Measurements from ENCODE around the gene PRKG1. TPM values are rescaled to one million over a fixed set of nuclear protein-coding genes. Genes with fewer than 3 reads are reported as not detected.

The PRKG1 gene
- total RNA-seq, 2 experiments from 2014 or later, result not detected

GRCh38 chr10:52108236-52108635 is 1033.9 kb downstream of the PRKG1 start:
- no peaks in the 10 kb centered on the region for H3K4me1 Mint-ChIP-seq (ENCODE audit: low read depth)
- H3K27ac Mint-ChIP-seq, result no peak overlapping the region
- CTCF ChIA-PET, result no interaction called here
- H3K36me3 Mint-ChIP-seq (ENCODE audit: low read depth), result no peaks in the 10 kb centered on the region
- no peaks in the 10 kb centered on the region for H3K9me3 Mint-ChIP-seq
- DNase-seq, result no peak
- H3K27me3 Mint-ChIP-seq (ENCODE audit: low read depth), result no peaks in the 10 kb centered on the region
- intact Hi-C loops (cut with micrococcal nuclease), result no loop called here
- no peak overlapping the region for H3K4me3 Mint-ChIP-seq

- CTCF ChIA-PET, result no interaction called here
- H3K36me3 Mint-ChIP-seq (ENCODE audit: low read depth), result no peaks in the 10 kb centered on the region
- H3K27me3 Mint-ChIP-seq (ENCODE audit: low read depth), result no peaks in the 10 kb centered on the region
- no peak overlapping the region for H3K4me3 Mint-ChIP-seq
- intact Hi-C loops (cut with micrococcal nuclease), result no loop called here
- H3K27ac Mint-ChIP-seq, result no peak overlapping the region
- DNase-seq, result no peak
- H3K4me1 Mint-ChIP-seq (ENCODE audit: low read depth), result no peaks in the 10 kb centered on the region
- H3K9me3 Mint-ChIP-seq, result peaks cover 3% of the 10 kb centered on the region
These were observed 1036.3 kb downstream of the PRKG1 start for GRCh38 chr10:52110576-52110975.

GRCh38 chr10:52111101-52111891 is 1037.0 kb downstream of the PRKG1 start:
- H3K27me3 Mint-ChIP-seq (ENCODE audit: low read depth), result no peaks in the 10 kb centered on the region
- no peak overlapping the region for H3K27ac Mint-ChIP-seq
- CTCF ChIA-PET, result no interaction called here
- H3K9me3 Mint-ChIP-seq, result peaks cover 3% of the 10 kb centered on the region
- intact Hi-C loops (cut with micrococcal nuclease), result no loop called here
- DNase-seq, result no peak
- no peak overlapping the region for H3K4me3 Mint-ChIP-seq
- no peaks in the 10 kb centered on the region for H3K36me3 Mint-ChIP-seq (ENCODE audit: low read depth)
- no peaks in the 10 kb centered on the region for H3K4me1 Mint-ChIP-seq (ENCODE audit: low read depth)

- H3K4me3 Mint-ChIP-seq, result no peak overlapping the region
- DNase-seq, result no peak
- H3K27ac Mint-ChIP-seq, result no peak overlapping the region
- H3K36me3 Mint-ChIP-seq (ENCODE audit: low read depth), result no peaks in the 10 kb centered on the region
- no peaks in the 10 kb centered on the region for H3K27me3 Mint-ChIP-seq (ENCODE audit: low read depth)
- CTCF ChIA-PET, result no interaction called here
- peaks cover 3% of the 10 kb centered on the region for H3K9me3 Mint-ChIP-seq
- no peaks in the 10 kb centered on the region for H3K4me1 Mint-ChIP-seq (ENCODE audit: low read depth)
- intact Hi-C loops (cut with micrococcal nuclease), result no loop called here
These were observed 1041.5 kb downstream of the PRKG1 start for GRCh38 chr10:52115823-52116222.

- CTCF ChIA-PET, result no interaction called here
- H3K27me3 Mint-ChIP-seq (ENCODE audit: low read depth), result no peaks in the 10 kb centered on the region
- H3K4me1 Mint-ChIP-seq (ENCODE audit: low read depth), result no peaks in the 10 kb centered on the region
- DNase-seq, result no peak
- no peak overlapping the region for H3K4me3 Mint-ChIP-seq
- H3K9me3 Mint-ChIP-seq, result peaks cover 3% of the 10 kb centered on the region
- no peaks in the 10 kb centered on the region for H3K36me3 Mint-ChIP-seq (ENCODE audit: low read depth)
- H3K27ac Mint-ChIP-seq, result no peak overlapping the region
- intact Hi-C loops (cut with micrococcal nuclease), result no loop called here
These were observed 1045.2 kb downstream of the PRKG1 start for GRCh38 chr10:52119507-52119906.

GRCh38 chr10:52121688-52122087 is 1047.4 kb downstream of the PRKG1 start:
- Mint-ChIP-seq H3K27ac (no peak overlapping the region), H3K27me3 (ENCODE audit: low read depth) (no peaks in the 10 kb centered on the region), H3K4me1 (ENCODE audit: low read depth) (no peaks in the 10 kb centered on the region), H3K9me3 (no peaks in the 10 kb centered on the region), H3K4me3 (no peak overlapping the region), H3K36me3 (ENCODE audit: low read depth) (no peaks in the 10 kb centered on the region)
- CTCF ChIA-PET, result no interaction called here
- DNase-seq, result no peak
- intact Hi-C loops (cut with micrococcal nuclease), result no loop called here

- Mint-ChIP-seq H3K4me3 (no peak overlapping the region), H3K27me3 (ENCODE audit: low read depth) (no peaks in the 10 kb centered on the region), H3K4me1 (ENCODE audit: low read depth) (no peaks in the 10 kb centered on the region), H3K36me3 (ENCODE audit: low read depth) (no peaks in the 10 kb centered on the region), H3K9me3 (no peaks in the 10 kb centered on the region), H3K27ac (no peak overlapping the region)
- CTCF ChIA-PET, result interaction anchor here (0.7 kb wide), 1 partner anchor 714 kb away, joined by 3 read pairs; no protein-coding TSS in a partner anchor
- DNase-seq, result no peak
- intact Hi-C loops (cut with micrococcal nuclease), result no loop called here
These were observed 1053.9 kb downstream of the PRKG1 start for GRCh38 chr10:52128056-52128683.

- no peaks in the 10 kb centered on the region for H3K27me3 Mint-ChIP-seq (ENCODE audit: low read depth)
- no peaks in the 10 kb centered on the region for H3K36me3 Mint-ChIP-seq (ENCODE audit: low read depth)
- H3K27ac Mint-ChIP-seq, result no peak overlapping the region
- no peak overlapping the region for H3K4me3 Mint-ChIP-seq
- CTCF ChIA-PET, result no interaction called here
- H3K9me3 Mint-ChIP-seq, result no peaks in the 10 kb centered on the region
- DNase-seq, result no peak
- no peaks in the 10 kb centered on the region for H3K4me1 Mint-ChIP-seq (ENCODE audit: low read depth)
- intact Hi-C loops (cut with micrococcal nuclease), result no loop called here
These were observed 1055.3 kb downstream of the PRKG1 start for GRCh38 chr10:52129410-52130178.

- no peaks in the 10 kb centered on the region for H3K4me1 Mint-ChIP-seq (ENCODE audit: low read depth)
- intact Hi-C loops (cut with micrococcal nuclease), result no loop called here
- CTCF ChIA-PET, result no interaction called here
- DNase-seq, result no peak
- H3K27me3 Mint-ChIP-seq (ENCODE audit: low read depth), result no peaks in the 10 kb centered on the region
- H3K4me3 Mint-ChIP-seq, result no peak overlapping the region
- no peaks in the 10 kb centered on the region for H3K9me3 Mint-ChIP-seq
- H3K36me3 Mint-ChIP-seq (ENCODE audit: low read depth), result no peaks in the 10 kb centered on the region
- H3K27ac Mint-ChIP-seq, result no peak overlapping the region
These were observed 1060.8 kb downstream of the PRKG1 start for GRCh38 chr10:52135101-52135500.

GRCh38 chr10:52136921-52137320 is 1062.6 kb downstream of the PRKG1 start:
- no peak for DNase-seq
- no peak overlapping the region for H3K27ac Mint-ChIP-seq
- no peaks in the 10 kb centered on the region for H3K9me3 Mint-ChIP-seq
- H3K4me1 Mint-ChIP-seq (ENCODE audit: low read depth), result no peaks in the 10 kb centered on the region
- no peaks in the 10 kb centered on the region for H3K27me3 Mint-ChIP-seq (ENCODE audit: low read depth)
- H3K4me3 Mint-ChIP-seq, result no peak overlapping the region
- intact Hi-C loops (cut with micrococcal nuclease), result no loop called here
- CTCF ChIA-PET, result no interaction called here
- H3K36me3 Mint-ChIP-seq (ENCODE audit: low read depth), result no peaks in the 10 kb centered on the region

- no peaks in the 10 kb centered on the region for H3K27me3 Mint-ChIP-seq (ENCODE audit: low read depth)
- H3K4me3 Mint-ChIP-seq, result no peak overlapping the region
- CTCF ChIA-PET, result no interaction called here
- H3K4me1 Mint-ChIP-seq (ENCODE audit: low read depth), result no peaks in the 10 kb centered on the region
- DNase-seq, result no peak
- H3K36me3 Mint-ChIP-seq (ENCODE audit: low read depth), result no peaks in the 10 kb centered on the region
- H3K27ac Mint-ChIP-seq, result no peak overlapping the region
- H3K9me3 Mint-ChIP-seq, result no peaks in the 10 kb centered on the region
- intact Hi-C loops (cut with micrococcal nuclease), result no loop called here
These were observed 1069.1 kb downstream of the PRKG1 start for GRCh38 chr10:52143338-52143737.

GRCh38 chr10:52145636-52146035 is 1071.3 kb downstream of the PRKG1 start:
- H3K4me3 Mint-ChIP-seq, result no peak overlapping the region
- CTCF ChIA-PET, result no interaction called here
- no peak overlapping the region for H3K27ac Mint-ChIP-seq

GRCh38 chr10:52146766-52147165 is 1072.5 kb downstream of the PRKG1 start:
- Mint-ChIP-seq H3K4me1 (ENCODE audit: low read depth) (no peaks in the 10 kb centered on the region), H3K36me3 (ENCODE audit: low read depth) (no peaks in the 10 kb centered on the region), H3K27ac (no peak overlapping the region), H3K27me3 (ENCODE audit: low read depth) (no peaks in the 10 kb centered on the region), H3K4me3 (no peak overlapping the region), H3K9me3 (no peaks in the 10 kb centered on the region)
- CTCF ChIA-PET, result no interaction called here
- intact Hi-C loops (cut with micrococcal nuclease), result no loop called here
- DNase-seq, result no peak

More at GRCh38 chr10:52145636-52146035, 1071.3 kb downstream of the PRKG1 start:
- no peaks in the 10 kb centered on the region for H3K9me3 Mint-ChIP-seq
- intact Hi-C loops (cut with micrococcal nuclease), result no loop called here
- no peaks in the 10 kb centered on the region for H3K27me3 Mint-ChIP-seq (ENCODE audit: low read depth)
- H3K36me3 Mint-ChIP-seq (ENCODE audit: low read depth), result no peaks in the 10 kb centered on the region
- H3K4me1 Mint-ChIP-seq (ENCODE audit: low read depth), result no peaks in the 10 kb centered on the region
- DNase-seq, result no peak

Measured in activated naive CD4-positive, alpha-beta T cell treated with anti-CD3 and anti-CD28 coated beads for 36 hours (primary cell).